ENCODE data around the gene RFTN1. TPM values are rescaled to one million over a fixed set of nuclear protein-coding genes. Genes with fewer than 3 reads are reported as not detected.

RFTN1 gene
- total and polyA plus RNA-seq, 8 donors, result 1.9 to 14.0 (median 2.9) TPM

- H3K9me3 ChIP-seq, result no peaks in the 10 kb centered on the region
- H3K36me3 ChIP-seq, result peaks cover 0 to 13% (median 0%) of the 10 kb centered on the region in 3 donors
- H3K4me3 ChIP-seq, result no peak overlapping the region
- TF ChIP-seq CTCF (IDR thresholded peaks at IDR 0.05), result no peak
- intact Hi-C loops (cut with DNase I), result no loop called here
- no peaks in the 10 kb centered on the region for H3K27me3 ChIP-seq
- ATAC-seq (no peak), DNase-seq (no peak), FAIRE-seq (no peak)
- H3K27ac ChIP-seq, result no peak overlapping the region
- WGBS, 2 donors, result 99% methylated on average over 4 of the region's 4 CpGs
- H3K4me1 ChIP-seq, result no peaks in the 10 kb centered on the region
These were observed 187.6 kb downstream of the RFTN1 start for GRCh38 chr3:16325850-16326249.

- 97 to 98% methylated on average over 4 of the region's 4 CpGs for WGBS, 2 donors
- no peak for FAIRE-seq
- no peak for TF ChIP-seq CTCF (IDR thresholded peaks at IDR 0.05)
- peaks cover 0 to 13% (median 0%) of the 10 kb centered on the region in 3 donors for H3K36me3 ChIP-seq
- no peak overlapping the region for H3K4me3 ChIP-seq
- no peaks in the 10 kb centered on the region for H3K27me3 ChIP-seq
- no peak for ATAC-seq
- H3K4me1 ChIP-seq, result no peaks in the 10 kb centered on the region
- H3K9me3 ChIP-seq, result no peaks in the 10 kb centered on the region
- no peak for DNase-seq
- intact Hi-C loops (cut with DNase I), result no loop called here
- H3K27ac ChIP-seq, result no peak overlapping the region
These were observed 189.8 kb downstream of the RFTN1 start for GRCh38 chr3:16323737-16324136.

- WGBS, 2 donors, result 72 to 74% methylated on average over 5 of the region's 5 CpGs
- Histone ChIP-seq H3K36me3 (peaks cover 0 to 13% (median 0%) of the 10 kb centered on the region in 3 donors), H3K4me1 (no peaks in the 10 kb centered on the region), H3K27me3 (no peaks in the 10 kb centered on the region), H3K4me3 (no peak overlapping the region), H3K9me3 (no peaks in the 10 kb centered on the region), H3K27ac (no peak overlapping the region)
- DNase-seq (no peak), ATAC-seq (no peak), FAIRE-seq (no peak)
- no peak for TF ChIP-seq CTCF (IDR thresholded peaks at IDR 0.05)
- intact Hi-C loops (cut with DNase I), result no loop called here
These were observed 191.3 kb downstream of the RFTN1 start for GRCh38 chr3:16322189-16322588.

- no peaks in the 10 kb centered on the region for H3K27me3 ChIP-seq
- H3K9me3 ChIP-seq, result no peaks in the 10 kb centered on the region
- no peak overlapping the region for H3K4me3 ChIP-seq
- peaks cover 0 to 13% (median 0%) of the 10 kb centered on the region in 3 donors for H3K36me3 ChIP-seq
- intact Hi-C loops (cut with DNase I), result no loop called here
- FAIRE-seq, result no peak
- DNase-seq, result no peak
- WGBS, 2 donors, result 91 to 96% methylated on average over 3 of the region's 3 CpGs
- TF ChIP-seq CTCF (IDR thresholded peaks at IDR 0.05), result no peak
- no peaks in the 10 kb centered on the region for H3K4me1 ChIP-seq
- H3K27ac ChIP-seq, result no peak overlapping the region
- no peak for ATAC-seq
These were observed 192.8 kb downstream of the RFTN1 start for GRCh38 chr3:16320711-16321110.

GRCh38 chr3:16319723-16320122, 193.8 kb downstream of the RFTN1 start:
- ATAC-seq, result no peak
- DNase-seq, result no peak
- TF ChIP-seq CTCF (IDR thresholded peaks at IDR 0.05), result no peak
- intact Hi-C loops (cut with DNase I), result no loop called here
- Histone ChIP-seq H3K4me3 (no peak overlapping the region), H3K9me3 (no peaks in the 10 kb centered on the region), H3K36me3 (peaks cover 0 to 13% (median 0%) of the 10 kb centered on the region in 3 donors), H3K27ac (no peak overlapping the region), H3K4me1 (no peaks in the 10 kb centered on the region), H3K27me3 (no peaks in the 10 kb centered on the region)
- FAIRE-seq, result no peak
- WGBS, 2 donors, result 91 to 92% methylated on average over 4 of the region's 4 CpGs

All from pancreas (tissue), 10 donors.